Smooth muscle cell (in vitro differentiated cells): ENCODE measurements around the gene ZSWIM5. TPM values are rescaled to one million over a fixed set of nuclear protein-coding genes. Genes with fewer than 3 reads are reported as not detected.

Source experiments
- DNase-seq: peaks from one replicate; lab custom pipeline; 2025; ENCODE audit not compliant: unreplicated experiment; lab: John Stamatoyannopoulos, UW
- H2AFZ ChIP-seq: fragments of 200-600 bp; sonication (generic); 2 replicates; pipeline ENCODE4 v1.6.0; 2016; ENCODE audit warnings: antibody characterized with exemption, low read depth, mild to moderate bottlenecking
- H3F3A ChIP-seq: fragments of 200-600 bp; sonication (generic); 2 replicates; pipeline ENCODE4 v1.6.0; 2017; ENCODE audit warnings: antibody characterized with exemption, low read depth
- H3K27ac ChIP-seq: fragments of 200-600 bp; sonication (generic); 2 replicates; pipeline ENCODE4 v1.5.1; 2016; ENCODE audit warnings: low read depth, mild to moderate bottlenecking
- H3K27me3 ChIP-seq: fragments of 200-600 bp; sonication (generic); 2 replicates; pipeline ENCODE4 v1.6.1; 2016; ENCODE audit warnings: low read depth, mild to moderate bottlenecking
- H3K36me3 ChIP-seq: fragments of 200-600 bp; sonication (generic); 2 replicates; pipeline ENCODE4 v1.5.1; 2016; ENCODE audit warnings: low read depth
- H3K4me1 ChIP-seq: fragments of 200-600 bp; sonication (generic); 2 replicates; pipeline ENCODE4 v1.5.1; 2016; ENCODE audit warnings: low read depth
- H3K4me2 ChIP-seq: fragments of 200-600 bp; sonication (generic); 2 replicates; pipeline ENCODE4 v1.6.0; 2016; ENCODE audit warnings: mild to moderate bottlenecking
- H3K4me3 ChIP-seq: fragments of 200-600 bp; sonication (generic); 2 replicates; pipeline ENCODE4 v1.5.1; 2016; ENCODE audit warnings: mild to moderate bottlenecking
- H3K79me2 ChIP-seq: fragments of 200-600 bp; sonication (generic); 2 replicates; pipeline ENCODE4 v1.6.0; 2016; ENCODE audit warnings: low read depth, mild to moderate bottlenecking
- H3K9ac ChIP-seq: fragments of 200-600 bp; sonication (generic); 2 replicates; pipeline ENCODE4 v1.6.0; 2016; ENCODE audit warnings: low read depth
- H3K9me3 ChIP-seq: fragments of 200-600 bp; sonication (generic); replicated peaks from 2 replicates; pipeline ENCODE4 v1.5.1; 2016; ENCODE audit warnings: low read depth
- H4K20me1 ChIP-seq: fragments of 200-600 bp; sonication (generic); 2 replicates; pipeline ENCODE4 v1.6.0; 2016; ENCODE audit warnings: low read depth
- WGBS: methylation state at CpG from one replicate; pipeline ENCODE4 v1.1.7; 2016; ENCODE audit warnings: low lambda C conversion rate; 5-methylcytosine and 5-hydroxymethylcytosine counted together
- polyA plus RNA-seq: library from polyadenylated mRNA; unstranded; fragments of >200 nt; fragmentation: Nextera tagmentation; extraction: Ambion mirVana; gene quantifications from 2 replicates; pipeline ENCODE4 v1.2.1, GENCODE V29; 2016
- total RNA-seq: library from RNA; depleted of rRNA; stranded (reverse); fragments of >200 nt; gene quantifications from 2 replicates; pipeline ENCODE4 v1.2.3, GENCODE V29; 2014
- TF ChIP-seq, protein P1 (sequence below): fragments of 200-600 bp; sonication (generic); IDR thresholded peaks from 2 replicates; pipeline ENCODE4 v1.5.1; 2017; ENCODE audit warnings: borderline replicate concordance, mild to moderate bottlenecking, antibody characterized with exemption; ENCODE audit not compliant: insufficient read depth, poor library complexity, severe bottlenecking

Gene ZSWIM5
- total and polyA plus RNA-seq, 2 experiments from 2014 or later = 0.13 to 0.26 TPM

DNA sequence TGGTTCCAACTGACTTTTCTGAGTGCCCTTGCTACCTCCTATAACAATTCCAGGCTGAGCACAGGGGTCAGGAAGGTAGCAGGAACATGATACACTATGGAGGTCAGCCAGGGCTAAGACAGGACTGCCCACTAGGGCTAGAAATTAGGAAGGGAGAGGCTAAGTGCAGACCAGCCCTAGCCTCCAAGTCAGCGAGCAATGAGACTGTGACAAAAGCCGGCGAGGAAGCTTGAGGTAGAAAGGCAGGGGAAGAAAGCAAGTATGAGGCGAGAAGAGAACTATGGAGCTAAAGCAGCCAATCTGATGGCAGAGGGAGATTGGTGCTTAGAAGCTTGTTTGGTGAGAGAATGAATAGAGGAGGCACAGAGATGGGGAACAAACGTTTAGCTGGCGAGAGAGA lies 189.6 kb downstream of the ZSWIM5 start:
- H3K4me3 ChIP-seq = no peak overlapping the region
- no peaks in the 10 kb centered on the region for H3K36me3 ChIP-seq
- no peak overlapping the region for H2AFZ ChIP-seq
- peaks cover 7% of the 10 kb centered on the region for H3K4me1 ChIP-seq
- no peak for DNase-seq
- H3K9ac ChIP-seq = no peak overlapping the region
- H3K9me3 ChIP-seq = no peaks in the 10 kb centered on the region
- H3F3A ChIP-seq = no peaks in the 10 kb centered on the region
- no peaks in the 10 kb centered on the region for H4K20me1 ChIP-seq
- H3K27ac ChIP-seq = no peak overlapping the region
- H3K27me3 ChIP-seq = no peaks in the 10 kb centered on the region
- TF ChIP-seq, protein P1, sequence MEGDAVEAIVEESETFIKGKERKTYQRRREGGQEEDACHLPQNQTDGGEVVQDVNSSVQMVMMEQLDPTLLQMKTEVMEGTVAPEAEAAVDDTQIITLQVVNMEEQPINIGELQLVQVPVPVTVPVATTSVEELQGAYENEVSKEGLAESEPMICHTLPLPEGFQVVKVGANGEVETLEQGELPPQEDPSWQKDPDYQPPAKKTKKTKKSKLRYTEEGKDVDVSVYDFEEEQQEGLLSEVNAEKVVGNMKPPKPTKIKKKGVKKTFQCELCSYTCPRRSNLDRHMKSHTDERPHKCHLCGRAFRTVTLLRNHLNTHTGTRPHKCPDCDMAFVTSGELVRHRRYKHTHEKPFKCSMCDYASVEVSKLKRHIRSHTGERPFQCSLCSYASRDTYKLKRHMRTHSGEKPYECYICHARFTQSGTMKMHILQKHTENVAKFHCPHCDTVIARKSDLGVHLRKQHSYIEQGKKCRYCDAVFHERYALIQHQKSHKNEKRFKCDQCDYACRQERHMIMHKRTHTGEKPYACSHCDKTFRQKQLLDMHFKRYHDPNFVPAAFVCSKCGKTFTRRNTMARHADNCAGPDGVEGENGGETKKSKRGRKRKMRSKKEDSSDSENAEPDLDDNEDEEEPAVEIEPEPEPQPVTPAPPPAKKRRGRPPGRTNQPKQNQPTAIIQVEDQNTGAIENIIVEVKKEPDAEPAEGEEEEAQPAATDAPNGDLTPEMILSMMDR = no peak
- no peaks in the 10 kb centered on the region for H3K79me2 ChIP-seq
- whole genome bisulfite sequencing = 80% methylated on average over 6 of the region's 6 CpGs
- H3K4me2 ChIP-seq = no peak overlapping the region

DNA sequence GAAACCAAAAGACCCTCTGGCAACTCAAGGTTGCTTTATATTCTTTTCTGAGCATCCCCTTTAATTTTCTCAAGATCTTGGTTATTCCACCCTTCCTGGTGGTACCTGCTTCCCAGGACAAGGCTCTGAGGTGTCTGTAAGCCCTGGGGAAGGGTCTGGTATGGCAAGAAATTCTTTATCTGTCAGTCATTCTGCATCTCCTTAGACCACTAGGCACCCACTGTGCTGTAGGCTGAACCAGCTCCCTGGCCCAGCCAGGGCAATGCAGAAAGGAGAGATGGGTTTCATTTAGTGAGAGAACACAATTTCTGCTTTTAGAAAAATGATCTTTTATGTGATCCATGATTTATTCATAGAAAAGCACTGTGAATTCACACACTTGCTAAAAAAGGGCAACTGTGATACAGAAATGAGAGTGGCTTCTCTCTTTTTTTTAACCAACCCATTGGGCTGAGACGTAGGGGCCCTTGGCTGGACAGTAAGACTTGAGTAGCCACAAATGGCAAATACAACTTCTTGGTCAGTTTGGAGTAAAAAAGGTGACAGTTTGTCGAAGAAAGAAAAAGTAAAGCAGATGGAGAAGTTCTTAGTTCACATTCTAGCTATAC lies 190.2 kb downstream of the ZSWIM5 start:
- H2AFZ ChIP-seq = no peak overlapping the region
- 88% methylated on average over 2 of the region's 2 CpGs for WGBS
- no peak overlapping the region for H3K27ac ChIP-seq
- no peaks in the 10 kb centered on the region for H3K79me2 ChIP-seq
- H3K4me3 ChIP-seq = no peak overlapping the region
- H3K9ac ChIP-seq = no peak overlapping the region
- H3K9me3 ChIP-seq = no peaks in the 10 kb centered on the region
- no peaks in the 10 kb centered on the region for H4K20me1 ChIP-seq
- no peak for DNase-seq
- H3K4me1 ChIP-seq = peaks cover 12% of the 10 kb centered on the region
- H3K27me3 ChIP-seq = no peaks in the 10 kb centered on the region
- H3F3A ChIP-seq = no peaks in the 10 kb centered on the region
- TF ChIP-seq, protein P1 = no peak
- H3K36me3 ChIP-seq = no peaks in the 10 kb centered on the region
- H3K4me2 ChIP-seq = no peak overlapping the region

DNA sequence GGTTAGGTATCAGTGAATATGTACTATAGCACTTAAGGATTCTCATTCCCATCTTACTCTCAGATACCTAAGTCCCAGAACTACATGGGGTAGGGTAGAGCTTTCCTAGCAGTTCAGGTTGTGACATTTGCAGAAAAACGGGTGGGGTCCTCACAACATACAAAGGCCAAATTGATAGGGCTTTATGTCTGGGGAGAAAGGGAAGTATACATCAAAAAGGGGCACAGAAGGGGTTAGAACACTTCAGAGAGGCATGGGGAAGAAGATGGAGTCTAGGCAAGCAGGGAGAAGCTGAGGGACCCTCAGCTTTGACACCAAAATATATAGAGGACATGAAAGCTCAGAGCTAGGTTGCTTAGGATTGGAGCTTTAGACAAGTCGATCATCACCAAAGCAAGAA lies 190.7 kb downstream of the ZSWIM5 start:
- H4K20me1 ChIP-seq = no peaks in the 10 kb centered on the region
- TF ChIP-seq, protein P1 = no peak
- no peaks in the 10 kb centered on the region for H3K9me3 ChIP-seq
- H3K4me1 ChIP-seq = peaks cover 12% of the 10 kb centered on the region
- no peak overlapping the region for H3K9ac ChIP-seq
- H3K4me3 ChIP-seq = no peak overlapping the region
- no peak for DNase-seq
- WGBS = 80% methylated on average over 2 of the region's 2 CpGs
- no peak overlapping the region for H2AFZ ChIP-seq
- H3K27me3 ChIP-seq = no peaks in the 10 kb centered on the region
- H3K27ac ChIP-seq = no peak overlapping the region
- no peaks in the 10 kb centered on the region for H3K36me3 ChIP-seq
- no peak overlapping the region for H3K4me2 ChIP-seq
- peaks cover under 1% of the 10 kb centered on the region for H3K79me2 ChIP-seq
- no peaks in the 10 kb centered on the region for H3F3A ChIP-seq
